Esophagus squamous epithelium (tissue), 5 donors: ENCODE results near the gene NPTX2. TPM values are rescaled to one million over a fixed set of nuclear protein-coding genes. Genes with fewer than 3 reads are reported as not detected.

Experiments used
- DNase-seq: peaks from one replicate; lab custom pipeline; 2025; lab: John Stamatoyannopoulos, UW
- H3K27ac ChIP-seq, 4 donors: fragments of 200-600 bp; sonication (generic); one replicate each; pipeline ENCODE4 v1.5.1; 2016 to 2019; ENCODE audit warnings: mild to moderate bottlenecking in 1 of 4
- H3K27me3 ChIP-seq, 4 donors: fragments of 200-600 bp; sonication (generic); 1 replicate in 3 of 4; 2 replicates in 1 of 4; pipeline versions ENCODE4 v1.5.1 to v1.6.0; 2017 to 2021; ENCODE audit warnings: antibody characterized with exemption in 1 of 4
- H3K36me3 ChIP-seq, 3 donors: fragments of 200-600 bp; sonication (generic); one replicate each; pipeline ENCODE4 v1.5.1; 2016 to 2019
- H3K4me1 ChIP-seq, 3 donors: fragments of 200-600 bp; sonication (generic); one replicate each; pipeline ENCODE4 v1.5.1; 2017 to 2019
- H3K4me3 ChIP-seq, 4 donors: fragments of 200-600 bp; sonication (generic); 1 replicate in 3 of 4; 2 replicates in 1 of 4; pipeline ENCODE4 v1.5.1; 2016 to 2019; ENCODE audit warnings: mild to moderate bottlenecking in 2 of 4, moderate library complexity in 1 of 4
- H3K9me3 ChIP-seq, 3 donors: fragments of 200-600 bp; sonication (generic); one replicate each; pipeline ENCODE4 v1.5.1; 2016 to 2019
- POLR2A ChIP-seq, 4 donors: fragments of 450-650 bp; IDR thresholded peaks; one replicate each; pipeline ENCODE4 v1.6.1; 2017; ENCODE audit warnings: antibody characterized with exemption in 4 of 4, mild to moderate bottlenecking in 4 of 4, moderate library complexity in 3 of 4
- WGBS, 2 donors: methylation state at CpG; one replicate each; pipeline ENCODE4 v1.1.5; 2018; 5-methylcytosine and 5-hydroxymethylcytosine counted together
- intact Hi-C: fragments of 100-400 bp; cut with DNase I; formaldehyde crosslinking; loops from one replicate; pipeline ENCODE4 v1.15.0; 2022
- total RNA-seq, 4 donors: library from RNA; depleted of rRNA; stranded (reverse); fragments of >200 nt; gene quantifications; one replicate each; pipeline ENCODE4 v1.1.0, GENCODE V29; 2016
- TF ChIP-seq, protein P1 (sequence below), 6 experiments: fragments of 450-650 bp in 4 of 6; fragments of 200-600 bp in 2 of 6; sonication (generic) in 2 of 6; IDR thresholded peaks; one replicate each; pipeline ENCODE4 v1.5.1; 2016 to 2019; ENCODE audit warnings: antibody characterized with exemption in 6 of 6, mild to moderate bottlenecking in 4 of 6, moderate library complexity in 4 of 6
- donor health status: DM: yes; HTN: yes; CAD: no.

The NPTX2 gene
- total RNA-seq, 4 donors from 2014 or later, result 1.6 to 9.7 (median 2.9) TPM

DNA sequence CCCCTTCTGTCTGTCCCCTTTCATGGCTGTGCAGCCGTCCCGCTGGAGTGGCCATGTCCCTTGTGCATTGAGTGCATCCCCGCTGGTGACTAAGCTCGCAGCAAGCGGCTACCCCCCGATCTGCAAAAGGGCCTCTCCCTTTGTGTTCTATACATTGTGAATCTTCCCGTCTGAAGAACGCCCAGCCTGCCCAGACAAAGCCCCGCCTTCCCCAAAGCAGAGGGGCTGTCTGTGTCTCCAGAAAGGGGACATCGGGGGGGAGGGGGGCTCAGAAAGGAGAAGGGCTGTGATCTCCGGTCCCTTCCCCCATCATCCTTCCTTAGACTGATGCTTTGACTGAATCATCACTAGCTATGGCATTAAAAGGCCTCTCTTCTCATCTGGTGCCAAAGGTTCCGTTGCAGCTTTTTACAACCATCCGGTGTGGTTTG is 11.9 kb downstream of the NPTX2 start:
- Histone ChIP-seq H3K4me3 (no peak overlapping the region), H3K4me1 (no peaks in the 10 kb centered on the region), H3K27ac (no peak overlapping the region), H3K36me3 (no peaks in the 10 kb centered on the region), H3K9me3 (no peaks in the 10 kb centered on the region), H3K27me3 (peaks cover 0 to 57% (median 0%) of the 10 kb centered on the region in 4 donors)
- intact Hi-C loops, result no loop called here
- WGBS, 2 donors, result 41 to 60% methylated on average over 8 to 9 of the region's 13 CpGs
- no peak for DNase-seq
- no peak for TF ChIP-seq POLR2A (IDR thresholded peaks at IDR 0.05)
- TF ChIP-seq, protein P1, sequence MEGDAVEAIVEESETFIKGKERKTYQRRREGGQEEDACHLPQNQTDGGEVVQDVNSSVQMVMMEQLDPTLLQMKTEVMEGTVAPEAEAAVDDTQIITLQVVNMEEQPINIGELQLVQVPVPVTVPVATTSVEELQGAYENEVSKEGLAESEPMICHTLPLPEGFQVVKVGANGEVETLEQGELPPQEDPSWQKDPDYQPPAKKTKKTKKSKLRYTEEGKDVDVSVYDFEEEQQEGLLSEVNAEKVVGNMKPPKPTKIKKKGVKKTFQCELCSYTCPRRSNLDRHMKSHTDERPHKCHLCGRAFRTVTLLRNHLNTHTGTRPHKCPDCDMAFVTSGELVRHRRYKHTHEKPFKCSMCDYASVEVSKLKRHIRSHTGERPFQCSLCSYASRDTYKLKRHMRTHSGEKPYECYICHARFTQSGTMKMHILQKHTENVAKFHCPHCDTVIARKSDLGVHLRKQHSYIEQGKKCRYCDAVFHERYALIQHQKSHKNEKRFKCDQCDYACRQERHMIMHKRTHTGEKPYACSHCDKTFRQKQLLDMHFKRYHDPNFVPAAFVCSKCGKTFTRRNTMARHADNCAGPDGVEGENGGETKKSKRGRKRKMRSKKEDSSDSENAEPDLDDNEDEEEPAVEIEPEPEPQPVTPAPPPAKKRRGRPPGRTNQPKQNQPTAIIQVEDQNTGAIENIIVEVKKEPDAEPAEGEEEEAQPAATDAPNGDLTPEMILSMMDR (IDR thresholded peaks at IDR 0.05), result no peak

DNA sequence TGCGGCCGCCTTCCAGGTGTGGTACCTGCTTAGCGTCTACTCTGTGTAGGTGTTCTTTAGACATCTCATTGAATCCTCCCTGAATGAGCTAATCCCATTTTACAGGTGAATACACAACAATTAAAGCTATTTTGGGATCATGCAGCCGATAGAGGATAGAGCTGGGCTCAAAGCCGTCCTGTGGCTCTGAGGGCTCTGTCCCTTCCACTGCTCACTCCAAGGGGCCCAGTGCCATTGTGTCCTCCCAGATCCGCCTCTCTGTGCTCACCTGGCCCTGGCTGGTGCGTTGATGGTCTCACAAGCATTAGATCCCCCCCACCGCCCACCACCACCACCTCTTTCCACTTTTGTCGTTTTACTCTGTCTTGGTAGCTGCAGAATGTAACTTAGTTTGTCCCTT is 13.1 kb downstream of the NPTX2 start:
- no peak for TF ChIP-seq POLR2A (IDR thresholded peaks at IDR 0.05)
- TF ChIP-seq, protein P1 (IDR thresholded peaks at IDR 0.05), result no peak
- Histone ChIP-seq H3K9me3 (no peaks in the 10 kb centered on the region), H3K27ac (no peak overlapping the region), H3K36me3 (no peaks in the 10 kb centered on the region), H3K4me1 (no peaks in the 10 kb centered on the region), H3K27me3 (peaks cover 0 to 46% (median 0%) of the 10 kb centered on the region in 4 donors), H3K4me3 (no peak overlapping the region)
- DNase-seq, result no peak
- intact Hi-C loops, result no loop called here
- 58 to 83% methylated on average over 7 to 9 of the region's 9 CpGs for WGBS, 2 donors

DNA sequence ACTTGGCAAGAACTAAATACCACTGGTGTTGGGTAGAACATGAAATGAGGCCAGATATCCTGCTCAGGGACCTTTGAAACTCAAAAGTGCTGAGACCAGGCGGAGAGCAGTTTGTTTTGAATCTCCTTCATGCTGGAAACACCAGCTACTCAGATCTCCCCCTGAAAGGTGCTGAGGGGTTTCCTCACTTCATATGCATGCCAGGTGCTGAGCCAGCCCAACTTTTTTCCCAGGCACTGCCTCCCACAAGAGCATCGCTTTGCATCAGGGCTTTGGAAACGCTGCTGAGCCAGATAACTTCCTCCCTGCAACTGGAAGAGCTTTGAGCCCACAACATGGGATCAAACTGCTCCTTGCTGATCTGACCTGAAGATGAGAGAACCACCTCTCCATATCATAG is 13.7 kb downstream of the NPTX2 start:
- no peak overlapping the region for H3K27ac ChIP-seq
- intact Hi-C loops, result no loop called here

GRCh38 chr7:98638853-98639252 is 21.8 kb downstream of the NPTX2 start:
- 90 to 91% methylated on average over 2 of the region's 2 CpGs for WGBS, 2 donors
- no peak overlapping the region for H3K27ac ChIP-seq
- TF ChIP-seq POLR2A (IDR thresholded peaks at IDR 0.05), result no peak
- TF ChIP-seq, protein P1 (IDR thresholded peaks at IDR 0.05), result no peak
- no peak for DNase-seq
- no peaks in the 10 kb centered on the region for H3K36me3 ChIP-seq
- intact Hi-C loops, result no loop called here
- H3K4me3 ChIP-seq, result no peak overlapping the region
- peaks cover 0 to 14% (median 11%) of the 10 kb centered on the region in 3 donors for H3K9me3 ChIP-seq
- H3K4me1 ChIP-seq, result no peaks in the 10 kb centered on the region
- H3K27me3 ChIP-seq, result no peaks in the 10 kb centered on the region

More for the DNA sequence above, 13.7 kb downstream of the NPTX2 start:
- WGBS, 2 donors, result 62 to 71% methylated on average over 1 to 3 of the region's 3 CpGs
- H3K27me3 ChIP-seq, result peaks cover 0 to 44% (median 0%) of the 10 kb centered on the region in 4 donors
- TF ChIP-seq, protein P1 (IDR thresholded peaks at IDR 0.05), result no peak
- no peak for TF ChIP-seq POLR2A (IDR thresholded peaks at IDR 0.05)
- H3K9me3 ChIP-seq, result no peaks in the 10 kb centered on the region
- H3K36me3 ChIP-seq, result no peaks in the 10 kb centered on the region
- no peaks in the 10 kb centered on the region for H3K4me1 ChIP-seq
- DNase-seq, result no peak
- no peak overlapping the region for H3K4me3 ChIP-seq

GRCh38 chr7:98640375-98640774 is 23.3 kb downstream of the NPTX2 start:
- intact Hi-C loops, result no loop called here
- WGBS, 2 donors, result 38 to 57% methylated on average over 2 to 6 of the region's 9 CpGs
- TF ChIP-seq, protein P1 (IDR thresholded peaks at IDR 0.05), result no peak
- TF ChIP-seq POLR2A (IDR thresholded peaks at IDR 0.05), result no peak

More at GRCh38 chr7:98640375-98640774, 23.3 kb downstream of the NPTX2 start:
- Histone ChIP-seq H3K36me3 (no peaks in the 10 kb centered on the region), H3K27me3 (no peaks in the 10 kb centered on the region), H3K9me3 (peaks cover 0 to 14% (median 11%) of the 10 kb centered on the region in 3 donors), H3K27ac (no peak overlapping the region), H3K4me3 (no peak overlapping the region), H3K4me1 (no peaks in the 10 kb centered on the region)
- no peak for DNase-seq
